Measurements from ENCODE around the gene ELOVL6. TPM values are rescaled to one million over a fixed set of nuclear protein-coding genes. Genes with fewer than 3 reads are reported as not detected.

Gene ELOVL6
- total RNA-seq, 1 donor from 2014 or later: 28.8 TPM

GRCh38 chr4:110130576-110131358 is 67.6 kb downstream of the ELOVL6 start:
- intact Hi-C loops (cut with micrococcal nuclease): loop anchor here (5.0 kb wide), 1 partner anchor 73 kb away; no protein-coding TSS in a partner anchor

- intact Hi-C loops (cut with micrococcal nuclease): loop anchor here (5.0 kb wide), 1 partner anchor 42 kb away; no protein-coding TSS in a partner anchor
Observed at GRCh38 chr4:110129544-110129943, 68.9 kb downstream of the ELOVL6 start.

- intact Hi-C loops (cut with micrococcal nuclease): loop anchor here (5.0 kb wide), 1 partner anchor 41 kb away; no protein-coding TSS in a partner anchor
Observed at GRCh38 chr4:110128472-110128919, 69.9 kb downstream of the ELOVL6 start.

GRCh38 chr4:110128029-110128428 is 70.4 kb downstream of the ELOVL6 start:
- intact Hi-C loops (cut with micrococcal nuclease): loop anchor here (5.0 kb wide), 1 partner anchor 41 kb away; no protein-coding TSS in a partner anchor

- intact Hi-C loops (cut with micrococcal nuclease): loop anchor here (5.0 kb wide), 1 partner anchor 37 kb away; no protein-coding TSS in a partner anchor
Observed at GRCh38 chr4:110124711-110125110, 73.7 kb downstream of the ELOVL6 start.

- intact Hi-C loops (cut with micrococcal nuclease): no loop called here
Observed at GRCh38 chr4:110122201-110122600, 76.2 kb downstream of the ELOVL6 start.

- intact Hi-C loops (cut with micrococcal nuclease): no loop called here
Observed at GRCh38 chr4:110120506-110120905, 77.9 kb downstream of the ELOVL6 start.

- intact Hi-C loops (cut with micrococcal nuclease): no loop called here
Observed at GRCh38 chr4:110119880-110120279, 78.5 kb downstream of the ELOVL6 start.

GRCh38 chr4:110119337-110119736 is 79.1 kb downstream of the ELOVL6 start:
- intact Hi-C loops (cut with micrococcal nuclease): no loop called here

- intact Hi-C loops (cut with micrococcal nuclease): no loop called here
Observed at GRCh38 chr4:110112056-110112455, 86.4 kb downstream of the ELOVL6 start.

GRCh38 chr4:110109455-110109854 is 89.0 kb downstream of the ELOVL6 start:
- intact Hi-C loops (cut with micrococcal nuclease): no loop called here

- intact Hi-C loops (cut with micrococcal nuclease): no loop called here
Observed at GRCh38 chr4:110108960-110109359, 89.5 kb downstream of the ELOVL6 start.

GRCh38 chr4:110108422-110108821 is 90.0 kb downstream of the ELOVL6 start:
- intact Hi-C loops (cut with micrococcal nuclease): no loop called here

- intact Hi-C loops (cut with micrococcal nuclease): no loop called here
Observed at GRCh38 chr4:110107866-110108265, 90.5 kb downstream of the ELOVL6 start.

- intact Hi-C loops (cut with micrococcal nuclease): no loop called here
Observed at GRCh38 chr4:110106931-110107296, 91.5 kb downstream of the ELOVL6 start.

- intact Hi-C loops (cut with micrococcal nuclease): no loop called here
Observed at GRCh38 chr4:110104661-110105060, 93.8 kb downstream of the ELOVL6 start.

GRCh38 chr4:110099638-110100037 is 98.8 kb downstream of the ELOVL6 start:
- intact Hi-C loops (cut with micrococcal nuclease): no loop called here

GRCh38 chr4:110096405-110096804 is 102.0 kb downstream of the ELOVL6 start:
- intact Hi-C loops (cut with micrococcal nuclease): no loop called here

GRCh38 chr4:110092646-110093045 is 105.8 kb downstream of the ELOVL6 start:
- intact Hi-C loops (cut with micrococcal nuclease): no loop called here

- intact Hi-C loops (cut with micrococcal nuclease): no loop called here
Observed at GRCh38 chr4:110091434-110092140, 106.8 kb downstream of the ELOVL6 start.

- intact Hi-C loops (cut with micrococcal nuclease): loop anchor here (1.0 to 10.0 kb wide), 4 partner anchors 29 to 274 kb away; partner anchors contain the start of gene GAR1
Observed at GRCh38 chr4:110088670-110089069, 109.7 kb downstream of the ELOVL6 start.

- intact Hi-C loops (cut with micrococcal nuclease): loop anchor here (5.0 to 10.0 kb wide), 2 partner anchors 40 to 272 kb away; partner anchors contain the start of gene GAR1
Observed at GRCh38 chr4:110087070-110087708, 111.2 kb downstream of the ELOVL6 start.
